GM21360 (cell line): ENCODE measurements around the gene LYPD6B.

ENCODE experiments used
- ATAC-seq: cut with Tn5 transposase; IDR thresholded peaks from one replicate; pipeline ENCODE4 v1.9.1; 2021; ENCODE audit warnings: mild to moderate bottlenecking, moderate library complexity; ENCODE audit not compliant: unreplicated experiment

The LYPD6B gene

DNA sequence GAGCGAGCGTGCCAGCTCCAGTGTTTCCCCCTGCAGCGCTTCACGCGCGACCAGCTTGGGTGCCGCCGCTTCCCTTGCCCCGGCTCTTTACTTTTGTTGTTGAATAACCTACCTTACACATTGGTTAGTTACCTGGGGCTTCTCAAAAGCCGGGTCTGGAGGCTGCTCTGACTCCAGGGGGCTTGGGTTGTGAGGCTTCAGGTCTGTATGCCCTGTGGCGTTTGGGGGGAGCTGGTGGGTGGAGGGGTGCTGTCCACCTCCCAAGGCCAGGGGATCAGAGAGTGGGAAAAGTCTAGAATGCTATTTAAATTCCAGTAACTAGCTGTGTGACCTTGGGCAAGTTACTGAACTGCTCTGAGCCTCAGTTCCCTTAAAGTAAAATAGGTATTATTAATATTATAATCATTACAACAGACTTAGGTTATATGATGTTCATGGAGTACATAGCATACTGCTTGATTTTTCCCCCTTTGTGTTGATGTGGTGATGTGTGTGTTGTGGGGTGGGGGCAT lies 770 bp downstream of the LYPD6B start:
- ATAC-seq: no peak

DNA sequence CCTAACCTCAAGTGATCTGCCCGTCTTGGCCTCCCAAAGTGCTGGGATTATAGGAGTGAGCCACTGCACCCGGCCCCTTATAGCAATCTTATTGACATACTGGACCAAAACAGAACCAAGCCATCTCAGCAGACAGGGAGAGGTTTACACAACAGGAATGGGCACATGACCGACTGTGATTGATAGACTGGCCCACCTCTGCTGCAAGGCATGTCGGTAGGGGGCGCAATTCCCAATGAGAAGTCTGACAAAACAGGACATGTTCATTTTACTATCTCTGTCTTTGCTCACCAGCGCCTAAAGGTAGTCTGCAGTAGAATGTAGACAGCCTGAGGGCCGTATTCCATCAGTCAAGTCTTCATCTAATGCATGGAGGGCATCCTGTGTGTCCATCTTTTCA lies 2.0 kb downstream of the LYPD6B start:
- ATAC-seq: peak; percentile 30

DNA sequence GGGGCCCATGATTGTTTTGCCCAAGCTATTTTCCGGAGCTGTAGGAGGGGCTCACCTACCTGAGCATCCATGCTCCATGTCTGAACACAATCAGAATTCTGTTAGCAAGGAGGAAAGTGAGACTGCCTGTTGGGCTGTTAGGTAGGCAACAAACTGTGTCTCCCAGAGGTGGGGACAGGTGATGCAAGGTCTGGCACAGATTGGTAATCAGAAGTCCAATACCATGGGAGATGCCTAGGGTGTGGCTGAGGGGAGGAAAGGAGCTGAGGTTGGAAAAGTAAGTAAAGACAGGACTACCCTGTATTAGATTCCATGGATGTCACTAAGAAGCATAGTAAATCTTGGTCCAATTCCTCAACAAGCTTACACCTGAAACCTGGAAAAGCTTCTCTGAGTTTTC lies 3.0 kb downstream of the LYPD6B start:
- no peak for ATAC-seq

- no peak for ATAC-seq
Observed at GRCh38 chr2:149042881-149043280, 4.4 kb downstream of the LYPD6B start.

DNA sequence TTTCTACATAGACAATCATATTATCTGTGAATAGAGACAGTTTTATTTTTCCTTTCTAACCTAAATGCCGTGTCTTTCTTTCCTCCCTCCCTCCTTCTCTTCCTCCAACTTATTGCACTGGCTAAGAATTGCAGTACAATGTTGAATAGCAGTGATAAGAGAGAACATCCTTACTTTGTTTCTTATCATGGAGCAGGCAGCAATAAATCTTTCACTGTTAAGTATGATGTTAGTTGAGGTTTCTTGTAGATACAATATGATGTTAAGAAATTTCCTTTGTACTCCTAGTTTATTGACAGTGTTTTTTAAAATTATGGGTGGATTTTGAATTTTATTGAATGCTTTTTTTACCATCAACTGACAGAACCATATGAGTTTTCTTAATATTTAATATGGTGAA lies 6.0 kb downstream of the LYPD6B start:
- no peak for ATAC-seq

GRCh38 chr2:149047118-149047517 lies 8.6 kb downstream of the LYPD6B start:
- ATAC-seq: no peak

GRCh38 chr2:149049142-149049541 lies 10.6 kb downstream of the LYPD6B start:
- no peak for ATAC-seq

GRCh38 chr2:149050188-149050587 lies 11.7 kb downstream of the LYPD6B start:
- peak; percentile 95 for ATAC-seq

DNA sequence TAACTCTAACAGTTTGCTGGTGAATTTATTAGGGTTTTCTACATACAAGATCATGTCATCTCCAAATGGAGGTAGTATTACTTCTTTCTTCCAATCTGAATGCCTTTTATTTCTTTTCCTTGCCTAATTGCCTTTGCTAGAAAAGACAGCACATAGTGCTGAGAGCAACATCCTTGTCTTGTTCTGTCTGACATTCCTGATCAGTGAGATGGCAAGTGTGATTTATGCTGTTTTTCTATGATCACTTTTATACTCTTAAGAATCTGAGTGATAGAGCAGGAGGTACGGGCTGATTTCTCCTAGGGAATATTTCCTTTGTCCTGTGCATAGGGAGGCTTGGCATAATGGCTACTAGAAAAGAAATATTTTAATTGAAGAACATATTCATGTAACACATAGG lies 17.3 kb downstream of the LYPD6B start:
- ATAC-seq: no peak

DNA sequence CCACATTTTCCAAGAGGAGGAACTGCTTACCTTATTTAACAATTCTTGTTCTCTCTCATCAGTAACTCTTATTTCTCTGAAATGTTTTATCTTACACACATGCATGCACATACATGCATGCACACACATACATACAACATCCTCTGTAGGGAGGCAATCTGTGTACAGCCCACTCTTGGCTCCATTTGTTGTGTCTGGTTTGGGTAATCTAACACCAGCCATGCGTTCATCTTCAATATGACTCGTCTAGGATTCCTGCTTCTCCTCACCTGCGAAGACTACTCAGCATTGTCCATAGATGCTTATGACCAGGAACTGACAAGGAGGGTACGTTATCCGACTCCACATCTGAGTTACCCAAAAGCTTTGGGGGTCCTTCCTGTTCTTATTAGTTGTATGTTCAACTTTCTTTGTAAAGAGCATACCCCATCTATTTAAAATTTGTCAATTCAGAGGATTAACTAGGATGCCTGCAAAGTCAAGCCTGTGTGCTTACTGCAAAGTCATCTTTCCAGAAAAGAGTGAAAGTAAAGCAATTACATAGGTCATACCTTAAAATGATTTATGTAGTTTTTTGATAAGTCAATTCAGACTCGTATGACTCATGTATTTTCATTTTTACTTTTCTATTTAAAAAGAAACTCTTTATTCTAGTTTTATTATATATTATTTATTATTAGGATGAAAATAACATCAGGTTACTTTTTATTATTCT lies 18.2 kb downstream of the LYPD6B start:
- ATAC-seq: no peak

- ATAC-seq: no peak
Observed at GRCh38 chr2:149057401-149057800, 18.9 kb downstream of the LYPD6B start.

- ATAC-seq: no peak
Observed at GRCh38 chr2:149058936-149059335, 20.4 kb downstream of the LYPD6B start.

GRCh38 chr2:149059822-149060221 lies 21.3 kb downstream of the LYPD6B start:
- ATAC-seq: no peak

DNA sequence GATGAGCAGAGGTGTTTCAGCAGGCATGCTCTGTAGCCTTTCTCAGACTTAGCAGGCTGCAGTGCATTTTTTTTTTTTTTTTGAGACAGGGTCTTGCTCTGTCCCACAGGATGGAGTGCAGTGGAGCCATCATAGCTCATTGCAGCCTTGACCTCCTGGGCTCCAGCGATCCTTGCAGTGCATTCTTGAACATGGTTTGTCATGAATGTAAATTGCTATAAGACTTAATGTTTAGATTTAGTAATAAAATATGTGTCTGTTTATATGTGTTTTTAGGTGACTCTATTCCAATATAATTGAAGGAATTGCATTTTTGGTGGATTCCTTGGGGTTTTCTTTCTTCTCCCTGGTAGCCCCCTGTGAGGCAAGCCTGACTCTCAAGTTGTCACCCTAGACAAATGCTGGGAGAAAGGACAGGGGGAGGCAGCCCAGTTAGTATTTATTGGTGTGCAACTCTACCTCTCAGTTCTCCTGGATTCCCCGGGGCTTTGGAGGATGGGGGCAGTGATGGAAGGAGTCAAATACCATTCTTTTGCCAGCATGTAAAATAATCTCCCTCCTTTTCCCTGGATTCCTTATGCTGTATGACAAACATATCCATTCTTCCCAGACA lies 22.7 kb downstream of the LYPD6B start:
- no peak for ATAC-seq

DNA sequence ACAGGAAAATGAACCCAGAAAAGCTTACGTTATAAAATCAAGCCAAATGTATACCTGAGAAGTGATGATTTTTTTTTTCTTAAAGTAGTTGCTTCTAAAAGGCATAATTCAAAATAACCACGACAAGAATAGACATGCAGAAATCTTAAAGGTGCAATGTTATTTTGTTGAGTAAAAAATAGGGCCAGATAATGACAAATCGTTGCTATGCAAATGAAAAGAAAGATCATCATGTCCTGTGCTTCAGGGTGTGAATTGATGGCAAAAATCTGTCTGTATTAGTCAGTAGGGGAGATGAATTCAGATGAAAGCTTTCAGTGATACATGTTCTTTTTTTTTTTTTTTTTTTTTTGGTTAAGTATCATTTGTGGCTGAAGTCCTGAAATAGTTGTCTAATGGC lies 24.0 kb downstream of the LYPD6B start:
- ATAC-seq: no peak

DNA sequence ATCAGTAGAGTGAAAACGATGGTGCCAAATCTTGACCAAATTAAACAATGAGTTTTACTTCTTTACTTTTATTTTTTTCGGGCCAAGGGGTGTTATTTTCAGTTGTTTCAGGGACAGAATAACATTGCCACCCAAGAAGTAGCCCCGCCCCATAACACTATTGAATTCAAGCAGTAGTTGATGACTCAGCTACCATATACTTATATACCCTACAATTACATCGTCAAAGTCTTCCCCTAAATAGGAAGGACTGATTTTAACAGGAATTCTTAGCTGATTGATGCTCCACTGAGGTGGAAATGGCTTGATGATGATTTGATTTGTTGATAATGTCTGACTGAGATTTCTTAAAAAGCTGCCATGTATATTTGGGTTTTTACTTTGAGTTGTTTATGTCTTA lies 24.7 kb downstream of the LYPD6B start:
- no peak for ATAC-seq

GRCh38 chr2:149064365-149064841 lies 25.9 kb downstream of the LYPD6B start:
- no peak for ATAC-seq

DNA sequence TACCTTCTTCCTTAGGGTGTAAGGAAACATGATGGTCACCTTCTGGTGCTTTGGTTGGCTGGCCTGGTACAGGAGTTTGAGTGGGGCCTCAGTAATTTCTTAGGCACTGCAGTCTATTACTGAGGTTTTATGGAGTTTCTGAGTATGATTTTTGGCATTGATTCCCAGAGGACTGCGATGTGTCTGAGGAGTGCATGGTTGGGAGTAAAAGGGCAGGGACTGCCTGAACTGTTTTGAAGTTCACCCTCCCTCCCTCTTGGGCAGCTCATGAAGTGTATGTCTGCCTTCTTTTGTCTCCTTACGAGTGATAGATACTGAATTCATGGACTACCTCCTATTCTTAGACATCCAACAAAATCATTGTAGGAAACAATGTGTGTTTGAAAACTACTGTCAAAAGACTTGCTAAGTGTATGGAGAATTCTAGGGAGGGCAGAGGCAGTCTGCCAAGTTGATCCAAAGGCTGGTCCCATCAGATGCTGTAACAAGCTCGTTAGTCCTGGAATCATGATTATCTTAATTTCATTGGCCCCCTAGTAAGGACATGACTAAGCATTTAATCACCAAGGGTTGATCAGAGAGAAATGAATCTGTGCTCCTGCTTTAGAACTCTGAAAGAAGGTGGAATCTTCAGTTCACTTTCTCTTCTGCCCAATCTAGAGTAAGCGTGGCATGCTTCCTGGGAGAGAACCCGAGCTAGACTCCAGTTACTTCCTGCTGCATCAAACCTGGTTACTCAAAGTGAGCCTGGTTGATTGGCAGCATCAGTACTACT lies 26.5 kb downstream of the LYPD6B start:
- ATAC-seq: no peak

DNA sequence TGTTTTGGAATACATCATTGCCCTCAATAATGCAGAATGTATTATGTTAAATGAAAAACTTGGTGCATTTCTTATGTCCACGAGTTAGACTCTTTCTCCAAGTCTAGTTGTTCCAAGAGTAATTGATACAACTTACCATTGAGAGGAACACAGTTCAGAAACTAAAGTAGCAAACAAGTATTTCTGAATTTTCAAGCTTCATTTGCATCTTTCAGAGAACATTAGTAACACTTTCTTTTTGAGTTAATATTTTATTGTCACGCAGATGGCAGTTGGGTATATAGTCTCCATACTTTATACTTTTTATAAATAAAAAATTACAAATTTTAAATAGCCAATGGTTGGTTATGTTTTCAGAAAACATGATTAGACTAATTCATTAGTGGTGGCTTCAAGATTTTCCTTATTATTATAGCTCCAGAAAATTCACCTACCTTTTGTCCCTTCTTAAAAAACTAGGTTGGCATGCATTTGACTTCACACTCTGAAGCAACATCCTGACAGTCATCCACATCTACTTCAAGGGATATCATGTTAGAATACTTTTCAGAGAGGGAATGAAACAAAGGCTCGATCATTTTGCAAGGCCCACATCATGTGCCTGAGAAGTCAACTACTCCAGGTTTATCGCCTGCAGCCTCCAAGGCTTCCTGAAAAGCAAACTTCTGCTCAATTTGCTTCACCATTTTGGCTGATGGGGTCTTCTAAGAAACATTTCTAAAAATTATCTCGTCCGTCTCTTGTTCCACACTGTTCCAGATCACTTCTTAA lies 29.9 kb downstream of the LYPD6B start:
- ATAC-seq: no peak

DNA sequence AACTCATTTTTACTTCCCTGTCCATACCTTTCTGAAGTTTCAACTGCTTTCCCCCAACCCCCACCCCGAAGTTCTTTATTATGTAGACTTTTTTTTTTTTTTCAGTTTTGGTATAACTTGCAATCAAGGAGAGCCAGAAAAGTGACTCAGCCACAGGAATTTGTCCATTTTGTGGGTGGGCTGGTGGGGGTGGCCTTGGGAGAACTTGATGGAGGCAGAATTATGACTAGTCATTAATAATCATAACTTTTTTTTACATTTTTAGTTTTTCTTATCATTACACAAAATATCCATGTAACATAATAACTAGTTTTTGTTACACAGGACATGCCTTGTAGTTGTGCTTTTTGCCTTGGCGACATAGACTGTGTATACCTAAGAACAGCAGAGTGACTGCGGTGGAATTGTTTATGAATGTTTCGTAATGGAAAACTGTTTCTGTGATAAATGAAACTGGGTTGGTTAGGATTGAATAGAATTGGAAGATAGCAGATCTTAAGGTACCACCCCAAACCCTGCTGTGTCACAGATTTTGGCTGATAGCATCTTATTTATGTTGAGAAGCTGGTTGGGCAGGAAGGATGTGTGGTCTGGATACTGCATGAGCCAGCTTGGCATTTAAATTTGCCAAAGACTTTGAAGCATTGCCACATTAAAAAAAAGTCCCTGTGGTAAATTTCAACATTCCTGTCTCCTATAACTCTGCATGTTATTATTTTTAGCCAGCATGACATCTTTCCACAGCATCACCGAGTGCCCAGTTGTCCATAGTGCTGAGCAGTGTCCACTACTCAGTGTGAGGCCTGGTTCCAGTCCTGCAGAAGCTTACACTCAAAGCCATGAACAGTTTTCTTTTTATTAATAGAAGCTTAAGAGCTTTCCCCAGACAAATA lies 30.7 kb downstream of the LYPD6B start:
- ATAC-seq: no peak
